Thyroid gland (tissue), 4 donors: Measurements from ENCODE around the gene ZNF48.

Experiments used
- POLR2A ChIP-seq, 2 donors: fragments of 450-650 bp; IDR thresholded peaks; one replicate each; pipeline ENCODE4 v1.6.1; 2017; ENCODE audit warnings: antibody characterized with exemption in 2 of 2, mild to moderate bottlenecking in 2 of 2, moderate library complexity in 1 of 2
- TF ChIP-seq, protein P1 (sequence below), 6 experiments: fragments of 200-600 bp in 3 of 6; fragments of 450-650 bp in 3 of 6; sonication (generic) in 3 of 6; IDR thresholded peaks; one replicate each; pipeline ENCODE4 v1.5.1; 2016 to 2019; ENCODE audit warnings: antibody characterized with exemption in 6 of 6, mild to moderate bottlenecking in 2 of 6, inconsistent platforms in 1 of 6, moderate library complexity in 1 of 6

DNA sequence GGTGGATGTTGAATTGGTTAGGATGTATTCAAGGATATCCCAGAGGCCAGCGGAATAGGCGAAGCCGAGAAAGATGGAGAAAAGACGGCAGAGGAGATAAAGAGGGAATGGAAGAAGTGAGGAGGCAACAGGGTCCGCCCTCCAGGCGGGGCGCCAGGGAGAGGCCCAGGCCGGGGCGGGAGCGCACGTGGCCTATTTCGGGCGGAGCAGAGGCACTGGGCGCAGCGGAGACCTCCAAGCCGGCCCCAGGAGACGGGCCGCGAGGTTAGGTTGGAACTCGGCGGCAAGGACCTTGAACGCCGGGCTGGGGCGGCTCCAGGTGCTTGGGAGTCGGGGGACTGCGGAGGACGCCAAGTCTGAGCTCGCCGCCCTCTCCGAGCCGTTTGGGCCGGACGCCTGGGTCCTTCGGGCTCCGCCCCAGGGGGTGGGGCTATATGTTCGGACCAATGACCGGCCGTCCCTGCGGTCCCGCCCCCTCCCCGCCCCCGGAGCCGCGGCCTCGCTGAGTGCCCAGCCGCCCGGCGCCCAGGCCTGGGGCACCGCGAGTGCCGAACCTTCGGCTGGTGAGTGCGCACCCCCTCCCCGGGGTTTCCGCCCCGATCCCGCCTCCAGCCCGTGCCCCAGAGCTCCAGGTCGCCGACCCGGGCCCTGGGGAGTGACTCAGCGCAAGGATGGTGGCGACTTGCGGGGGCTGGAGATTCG, 12.0 kb downstream of the ZNF48 start, which contains the start of gene ZNF771:
- TF ChIP-seq, protein P1, sequence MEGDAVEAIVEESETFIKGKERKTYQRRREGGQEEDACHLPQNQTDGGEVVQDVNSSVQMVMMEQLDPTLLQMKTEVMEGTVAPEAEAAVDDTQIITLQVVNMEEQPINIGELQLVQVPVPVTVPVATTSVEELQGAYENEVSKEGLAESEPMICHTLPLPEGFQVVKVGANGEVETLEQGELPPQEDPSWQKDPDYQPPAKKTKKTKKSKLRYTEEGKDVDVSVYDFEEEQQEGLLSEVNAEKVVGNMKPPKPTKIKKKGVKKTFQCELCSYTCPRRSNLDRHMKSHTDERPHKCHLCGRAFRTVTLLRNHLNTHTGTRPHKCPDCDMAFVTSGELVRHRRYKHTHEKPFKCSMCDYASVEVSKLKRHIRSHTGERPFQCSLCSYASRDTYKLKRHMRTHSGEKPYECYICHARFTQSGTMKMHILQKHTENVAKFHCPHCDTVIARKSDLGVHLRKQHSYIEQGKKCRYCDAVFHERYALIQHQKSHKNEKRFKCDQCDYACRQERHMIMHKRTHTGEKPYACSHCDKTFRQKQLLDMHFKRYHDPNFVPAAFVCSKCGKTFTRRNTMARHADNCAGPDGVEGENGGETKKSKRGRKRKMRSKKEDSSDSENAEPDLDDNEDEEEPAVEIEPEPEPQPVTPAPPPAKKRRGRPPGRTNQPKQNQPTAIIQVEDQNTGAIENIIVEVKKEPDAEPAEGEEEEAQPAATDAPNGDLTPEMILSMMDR (IDR thresholded peaks at IDR 0.05): no peak
- peak in 1 of 2 donors; percentile 63 for TF ChIP-seq POLR2A (IDR thresholded peaks at IDR 0.05)
